Aorta (tissue), 5 donors: Measurements from ENCODE around the gene RPGRIP1L. TPM values are rescaled to one million over a fixed set of nuclear protein-coding genes. Genes with fewer than 3 reads are reported as not detected.

ENCODE experiments used
- ATAC-seq: fragments of 200-7000 bp; cut with Tn5 transposase; one replicate; pipeline ENCODE4 v1.9.1; 2022; ENCODE audit warnings: moderate library complexity; ENCODE audit not compliant: low FRiP score
- DNase-seq, 2 donors: peaks; one replicate each; pipeline ENCODE4 v3.0.0-alpha.2; 2020
- H3K27ac ChIP-seq, 2 donors: one replicate each; pipeline ENCODE4 v1.5.1; 2013; ENCODE audit warnings: low read length in 2 of 2, mild to moderate bottlenecking in 2 of 2, moderate library complexity in 2 of 2, control low read depth in 1 of 2, inconsistent platforms in 1 of 2, low read depth in 1 of 2
- H3K27me3 ChIP-seq, 2 donors: one replicate each; pipeline ENCODE4 v1.6.1; 2013; ENCODE audit warnings: control low read depth in 1 of 2, low read length in 1 of 2, mild to moderate bottlenecking in 1 of 2, moderate library complexity in 1 of 2; ENCODE audit not compliant: insufficient read depth in 2 of 2, control insufficient read depth in 1 of 2
- H3K36me3 ChIP-seq, 2 donors: one replicate each; pipeline ENCODE4 v1.6.1; 2013; ENCODE audit warnings: control low read depth in 1 of 2, low read length in 1 of 2, mild to moderate bottlenecking in 1 of 2; ENCODE audit not compliant: insufficient read depth in 2 of 2, control insufficient read depth in 1 of 2
- H3K4me1 ChIP-seq, 2 donors: one replicate each; pipeline ENCODE4 v1.6.1; 2013; ENCODE audit warnings: low read length in 2 of 2, control low read depth in 1 of 2, mild to moderate bottlenecking in 1 of 2, moderate library complexity in 1 of 2; ENCODE audit not compliant: insufficient read depth in 2 of 2, control insufficient read depth in 1 of 2
- H3K4me3 ChIP-seq, 2 donors: one replicate each; pipeline ENCODE4 v1.5.1; 2013; ENCODE audit warnings: low read length in 2 of 2, control low read depth in 1 of 2, mild to moderate bottlenecking in 1 of 2
- H3K9me3 ChIP-seq: one replicate; pipeline ENCODE4 v1.6.1; 2013; ENCODE audit warnings: mild to moderate bottlenecking, low read length; ENCODE audit not compliant: control insufficient read depth
- WGBS, 2 donors: extraction: QIAGEN DNeasy Blood & Tissue Kit; methylation state at CpG; one replicate each; pipeline ENCODE4 v1.1.7; 2013; 5-methylcytosine and 5-hydroxymethylcytosine counted together
- intact Hi-C, 2 donors: fragments of 100-400 bp; cut with DNase I; formaldehyde crosslinking; loops; one replicate each; pipeline versions ENCODE4 v1.14.2 to v1.15.0; 2022
- polyA plus RNA-seq, 2 donors: library from polyadenylated mRNA; stranded (reverse); fragments of 200-250 nt; gene quantifications; one replicate each; pipeline ENCODE4 v1.2.3, GENCODE V29; 2013
- total RNA-seq, 2 donors: library from RNA; stranded (reverse); fragmentation: NEBNext Ultra II Directional; extraction: Animal tissue kit (Norgen Biotek cat#: 25700); gene quantifications; one replicate each; pipeline ENCODE4 v1.2.1, GENCODE V29; 2021
- donor health status: healthy with polysubstance abuse.
- donor health status: Bipolar disorder and iron deficiency.
- donor health status: DM: no; HTN: no; CAD: no.
- donor health status: DM: no; HTN: no; CAD: no.
- donor health status: DM: yes; HTN: yes; CAD: no.

RPGRIP1L gene
- total and polyA plus RNA-seq, 4 donors = 1.4 to 7.3 (median 3.4) TPM

DNA sequence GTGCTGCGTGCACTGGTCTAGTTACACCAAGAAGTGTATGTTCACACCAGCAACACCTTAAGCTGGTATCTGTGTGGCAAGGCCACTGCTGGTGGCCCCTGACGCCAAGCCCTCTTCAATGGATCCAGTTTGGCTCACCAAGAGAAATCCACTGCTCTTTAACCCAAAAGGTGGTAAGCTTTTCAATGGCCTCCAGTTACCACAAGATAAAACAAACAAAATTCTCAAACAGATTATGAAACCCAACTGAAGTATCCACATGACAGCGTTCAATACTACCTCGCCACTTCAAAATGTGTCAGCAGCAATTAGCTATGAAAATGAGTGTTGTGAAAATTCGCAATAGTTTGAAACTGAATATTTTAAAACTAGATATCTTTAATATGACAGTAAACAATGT lies 104.1 kb downstream of the RPGRIP1L start:
- H3K9me3 ChIP-seq = peaks cover 3% of the 10 kb centered on the region
- H3K4me1 ChIP-seq = peaks cover 0 to 2% of the 10 kb centered on the region in 2 donors
- H3K4me3 ChIP-seq = no peak overlapping the region
- 89 to 97% methylated on average over 5 of the region's 5 CpGs for WGBS, 2 donors
- no peak for ATAC-seq
- intact Hi-C loops = no loop called here
- no peak for DNase-seq
- H3K27me3 ChIP-seq = no peaks in the 10 kb centered on the region
- H3K27ac ChIP-seq = no peak overlapping the region
- H3K36me3 ChIP-seq = peaks cover 2 to 4% of the 10 kb centered on the region in 2 donors

DNA sequence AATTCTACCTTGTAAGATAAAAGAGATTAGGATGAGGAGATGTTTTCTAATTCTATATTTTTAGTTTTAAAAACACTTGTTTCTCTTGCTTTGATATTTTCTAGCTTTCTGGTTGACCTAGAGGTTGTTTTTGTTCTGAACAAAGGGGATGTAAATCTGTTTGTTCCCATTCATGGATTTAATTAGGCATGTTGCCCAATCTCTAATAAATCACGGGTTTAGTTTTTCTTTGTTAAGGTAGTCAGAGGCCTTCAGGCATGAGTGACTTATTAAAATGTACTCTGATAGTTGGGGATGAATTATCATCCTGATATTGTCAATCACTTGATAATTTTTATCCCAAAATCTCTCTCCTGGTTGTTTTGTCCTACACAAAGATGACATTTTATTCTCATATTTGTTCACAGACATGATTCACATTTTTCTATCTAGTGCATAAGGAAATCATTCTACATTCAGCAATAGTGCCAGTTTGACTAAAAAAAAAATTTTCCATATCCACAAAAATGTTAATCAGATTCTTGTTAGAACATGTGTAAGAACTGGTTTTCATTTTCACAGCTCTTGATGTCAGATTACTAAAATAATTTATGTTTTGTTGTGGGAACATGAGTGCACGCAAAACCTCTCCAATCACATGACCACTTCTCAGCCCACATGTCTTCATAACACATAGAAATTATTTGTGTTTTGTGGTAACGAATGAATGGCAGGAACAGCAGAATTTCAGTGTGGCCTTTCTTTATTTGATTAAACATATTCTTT lies 105.0 kb downstream of the RPGRIP1L start:
- no peaks in the 10 kb centered on the region for H3K27me3 ChIP-seq
- H3K4me3 ChIP-seq = no peak overlapping the region
- 88 to 89% methylated on average over 3 of the region's 3 CpGs for WGBS, 2 donors
- intact Hi-C loops = no loop called here
- peaks cover 2 to 4% of the 10 kb centered on the region in 2 donors for H3K36me3 ChIP-seq
- DNase-seq (no peak), ATAC-seq (no peak)
- H3K4me1 ChIP-seq = peaks cover 0 to 2% of the 10 kb centered on the region in 2 donors
- H3K9me3 ChIP-seq = peaks cover 6% of the 10 kb centered on the region
- no peak overlapping the region for H3K27ac ChIP-seq

DNA sequence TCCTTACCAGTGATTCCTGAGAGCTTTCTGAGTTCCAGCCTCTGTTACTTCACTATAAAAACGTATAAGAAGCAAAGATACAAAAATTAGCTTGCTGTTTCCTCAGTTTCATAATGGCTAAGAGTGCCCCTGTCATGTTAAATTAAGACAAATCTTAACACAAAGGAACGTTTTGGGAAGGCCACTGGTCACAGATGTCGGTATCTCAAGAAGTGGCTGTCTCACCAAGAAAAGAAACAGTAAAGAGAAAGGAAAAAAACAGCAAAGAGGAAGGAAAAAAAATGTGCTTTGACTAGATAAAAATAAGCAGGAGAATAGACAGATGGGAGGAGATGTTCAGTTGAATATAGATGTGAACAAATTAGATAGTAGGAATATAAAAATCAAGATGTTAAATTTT lies 105.9 kb downstream of the RPGRIP1L start:
- H3K9me3 ChIP-seq = peaks cover 6% of the 10 kb centered on the region
- ATAC-seq = no peak

DNA sequence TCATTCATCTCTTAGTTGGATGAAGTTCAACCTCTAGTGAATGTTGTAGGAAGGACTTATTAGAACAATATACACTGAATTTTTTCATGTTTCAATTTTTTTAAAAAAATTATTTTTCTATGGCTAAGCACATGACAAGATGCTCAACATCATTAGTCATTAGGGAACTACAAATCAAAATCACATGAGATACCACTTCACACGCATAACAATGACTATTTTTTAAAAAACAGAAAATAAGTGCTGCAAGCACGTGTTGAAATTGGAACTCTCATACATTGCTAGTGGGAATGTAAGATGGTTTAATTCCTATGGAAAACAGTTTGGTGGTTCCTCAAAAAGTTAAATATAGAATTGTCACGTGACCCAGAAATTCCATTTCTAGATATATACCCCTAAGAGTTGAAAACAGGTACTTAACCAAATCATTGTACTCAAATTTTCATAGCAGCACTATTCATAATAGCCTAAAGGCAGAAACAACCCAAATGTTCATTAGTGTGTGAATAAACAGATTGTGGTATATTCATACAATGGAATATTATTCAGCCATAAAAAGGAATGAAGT lies 115.5 kb downstream of the RPGRIP1L start:
- no peaks in the 10 kb centered on the region for H3K36me3 ChIP-seq
- H3K27me3 ChIP-seq = no peaks in the 10 kb centered on the region
- 73 to 84% methylated on average over 3 of the region's 3 CpGs for WGBS, 2 donors
- H3K9me3 ChIP-seq = peaks cover 4% of the 10 kb centered on the region
- ATAC-seq (no peak), DNase-seq (no peak)
- intact Hi-C loops = no loop called here
- no peaks in the 10 kb centered on the region for H3K4me1 ChIP-seq
- no peak overlapping the region for H3K27ac ChIP-seq
- no peak overlapping the region for H3K4me3 ChIP-seq

More for the DNA sequence above, 105.9 kb downstream of the RPGRIP1L start:
- Histone ChIP-seq H3K27ac (no peak overlapping the region), H3K4me1 (peaks cover 0 to 2% of the 10 kb centered on the region in 2 donors), H3K4me3 (no peak overlapping the region), H3K36me3 (peaks cover 2 to 4% of the 10 kb centered on the region in 2 donors), H3K27me3 (no peaks in the 10 kb centered on the region)
- DNase-seq = no peak
- intact Hi-C loops = no loop called here
- WGBS, 2 donors = 54 to 61% methylated on average over 3 of the region's 3 CpGs

DNA sequence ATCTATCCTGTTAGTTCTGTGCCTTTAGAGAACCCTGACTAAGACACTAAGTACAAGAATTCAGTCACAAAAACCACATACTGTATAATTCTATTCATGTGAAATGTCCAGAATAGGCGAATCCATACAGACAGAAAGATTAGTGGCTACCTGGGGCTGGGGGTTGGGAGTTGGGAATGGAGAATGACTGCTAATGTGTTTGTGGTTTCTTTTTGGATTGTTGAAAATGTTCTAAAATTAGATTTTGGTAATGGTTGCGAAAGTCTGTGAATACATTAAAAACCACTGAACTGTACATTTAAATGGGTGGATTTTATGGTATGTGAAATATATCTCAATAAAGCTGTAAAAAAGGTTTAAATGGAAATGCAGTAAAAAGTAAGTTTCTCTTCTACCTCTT lies 120.3 kb downstream of the RPGRIP1L start:
- H3K36me3 ChIP-seq = no peaks in the 10 kb centered on the region
- H3K4me3 ChIP-seq = no peak overlapping the region
- intact Hi-C loops = no loop called here
- ATAC-seq (no peak), DNase-seq (no peak)
- no peaks in the 10 kb centered on the region for H3K4me1 ChIP-seq
- 82 to 83% methylated on average over 2 of the region's 2 CpGs for WGBS, 2 donors
- no peaks in the 10 kb centered on the region for H3K27me3 ChIP-seq
- peaks cover 2% of the 10 kb centered on the region for H3K9me3 ChIP-seq
- H3K27ac ChIP-seq = no peak overlapping the region

DNA sequence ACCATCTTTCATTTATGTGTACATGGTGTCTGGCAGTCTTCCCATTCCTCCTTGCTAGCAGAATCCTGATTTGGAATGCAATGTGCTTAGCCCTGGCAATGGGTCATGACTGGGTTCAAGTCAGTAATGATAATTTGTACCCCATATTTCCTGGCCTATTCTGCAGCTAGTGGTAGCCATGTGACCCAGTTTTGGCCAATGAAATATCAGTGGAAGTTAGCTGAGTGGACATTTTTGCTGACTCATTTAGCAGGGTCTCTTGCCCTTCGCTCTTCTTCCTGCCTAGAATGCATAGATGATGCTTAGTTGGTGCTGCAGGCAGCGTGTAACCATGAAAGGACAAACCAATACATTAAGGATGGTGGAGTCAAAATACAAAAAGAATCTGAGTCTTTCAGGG lies 121.9 kb downstream of the RPGRIP1L start:
- H3K4me3 ChIP-seq = no peak overlapping the region
- ATAC-seq (no peak), DNase-seq (no peak)
- H3K36me3 ChIP-seq = no peaks in the 10 kb centered on the region
- intact Hi-C loops = no loop called here
- H3K4me1 ChIP-seq = no peaks in the 10 kb centered on the region
- 87 to 94% methylated on average over 2 of the region's 2 CpGs for WGBS, 2 donors
- H3K27ac ChIP-seq = no peak overlapping the region
- H3K9me3 ChIP-seq = peaks cover 2% of the 10 kb centered on the region
- H3K27me3 ChIP-seq = no peaks in the 10 kb centered on the region

DNA sequence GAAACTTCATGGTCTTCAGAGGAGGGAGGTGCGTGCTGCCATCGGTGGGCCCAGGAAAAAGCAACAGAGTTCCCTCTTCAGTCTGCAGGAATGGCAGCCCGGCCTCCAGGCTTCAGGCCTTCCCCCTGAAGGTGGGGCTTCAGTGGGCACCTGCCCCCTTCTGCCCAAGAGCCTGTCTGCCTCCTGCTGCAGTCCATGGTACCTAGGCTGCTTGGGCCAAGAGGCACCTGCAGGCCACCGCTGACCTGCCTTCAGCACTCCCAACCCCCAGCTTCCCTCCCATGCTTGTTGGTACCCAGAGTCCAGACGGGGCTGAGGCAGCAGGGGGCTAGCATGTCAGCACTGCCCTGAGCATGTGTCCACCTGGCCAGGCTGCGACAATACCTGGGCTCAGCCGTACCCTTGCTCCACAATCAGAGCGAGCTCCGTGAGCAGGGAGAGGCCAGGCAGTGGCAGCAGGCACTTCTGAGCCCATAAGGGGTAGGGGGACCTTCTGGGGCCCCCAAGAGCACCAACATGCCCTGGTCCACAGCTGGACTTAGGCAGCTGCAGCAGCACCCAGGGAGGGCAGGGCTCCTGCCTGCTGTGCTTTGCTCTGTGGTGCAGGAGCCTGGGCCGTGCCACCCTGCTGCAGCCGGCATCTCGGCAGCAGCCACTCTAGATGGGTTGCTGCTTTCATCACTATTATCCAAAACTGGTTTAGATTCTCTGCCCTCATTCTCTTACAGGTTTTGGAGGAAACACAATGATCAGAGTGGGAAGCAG lies 123.4 kb downstream of the RPGRIP1L start:
- Histone ChIP-seq H3K4me3 (no peak overlapping the region), H3K27me3 (no peaks in the 10 kb centered on the region), H3K9me3 (peaks cover 2% of the 10 kb centered on the region), H3K27ac (no peak overlapping the region), H3K4me1 (no peaks in the 10 kb centered on the region), H3K36me3 (no peaks in the 10 kb centered on the region)
- intact Hi-C loops = no loop called here
- ATAC-seq (no peak), DNase-seq (no peak)
- WGBS, 2 donors = 86 to 87% methylated on average over 11 to 12 of the region's 12 CpGs

DNA sequence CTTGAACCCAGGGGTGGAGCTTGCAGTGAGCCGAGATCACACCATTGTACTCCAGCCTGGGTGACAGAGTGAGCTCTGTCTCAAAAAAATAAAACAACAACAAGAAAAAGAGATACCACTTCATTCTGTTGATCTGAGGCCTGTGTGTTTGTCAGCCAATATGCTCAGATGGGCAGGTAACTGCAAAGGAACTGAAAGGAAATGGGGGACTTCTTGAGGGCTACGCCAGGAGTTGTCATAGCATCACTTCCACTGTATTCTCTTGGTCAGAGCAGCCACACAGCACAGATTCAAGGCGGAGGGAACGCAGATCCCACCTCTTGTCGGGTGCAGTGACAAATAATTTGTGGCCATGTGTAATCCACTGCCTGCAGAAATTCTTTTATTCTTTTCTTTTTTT lies 126.8 kb downstream of the RPGRIP1L start:
- DNase-seq = no peak
- H3K27me3 ChIP-seq = no peaks in the 10 kb centered on the region
- intact Hi-C loops = no loop called here
- no peaks in the 10 kb centered on the region for H3K4me1 ChIP-seq
- WGBS, 2 donors = 89 to 95% methylated on average over 5 of the region's 5 CpGs
- H3K36me3 ChIP-seq = no peaks in the 10 kb centered on the region
- peaks cover 3% of the 10 kb centered on the region for H3K9me3 ChIP-seq
- ATAC-seq = no peak
- H3K27ac ChIP-seq = no peak overlapping the region
- H3K4me3 ChIP-seq = no peak overlapping the region
